Measurements from ENCODE around the gene PCSK1.
A peak's percentile ranks its signal among the peaks of the same experiment; 100 is the strongest.

The PCSK1 gene

GRCh38 chr5:96447949-96448348 is 14.9 kb upstream of the PCSK1 start:
- H3K36me3 ChIP-seq (replicated peaks): no peaks in the 10 kb centered on the region

GRCh38 chr5:96440185-96440538 is 7.1 kb upstream of the PCSK1 start:
- in situ Hi-C loops (cut with MboI; ENCODE audit: low sequenced_read_pairs): no loop called here
- Histone ChIP-seq H3K27me3 (ENCODE audit: low read depth) (0 out of 2 replicates have a peak, but pooled peaks cover 2% of the 10 kb centered on the region), H3K9me3 (no peaks in the 10 kb centered on the region), H3K36me3 (replicated peaks) (no peaks in the 10 kb centered on the region), H3K4me3 (no peak overlapping the region), H3K4me1 (no peaks in the 10 kb centered on the region)
- no peak for DNase-seq (ENCODE audit: low spot score in 2 of 2)

More at GRCh38 chr5:96447949-96448348, 14.9 kb upstream of the PCSK1 start:
- DNase-seq (ENCODE audit: low spot score in 2 of 2): no peak
- H3K9me3 ChIP-seq: no peaks in the 10 kb centered on the region
- H3K27me3 ChIP-seq (ENCODE audit: low read depth): peaks cover 10% of the 10 kb centered on the region
- no peaks in the 10 kb centered on the region for H3K4me1 ChIP-seq
- no peak overlapping the region for H3K4me3 ChIP-seq
- in situ Hi-C loops (cut with MboI; ENCODE audit: low sequenced_read_pairs): no loop called here

GRCh38 chr5:96439477-96440184 is 6.6 kb upstream of the PCSK1 start:
- H3K9me3 ChIP-seq: no peaks in the 10 kb centered on the region
- no peak for DNase-seq (ENCODE audit: low spot score in 2 of 2)
- H3K27me3 ChIP-seq (ENCODE audit: low read depth): 0 out of 2 replicates have a peak, but pooled peaks cover 2% of the 10 kb centered on the region
- no peak overlapping the region for H3K4me3 ChIP-seq
- in situ Hi-C loops (cut with MboI; ENCODE audit: low sequenced_read_pairs): no loop called here
- no peaks in the 10 kb centered on the region for H3K4me1 ChIP-seq
- no peaks in the 10 kb centered on the region for H3K36me3 ChIP-seq (replicated peaks)

- in situ Hi-C loops (cut with MboI; ENCODE audit: low sequenced_read_pairs): no loop called here
- Histone ChIP-seq H3K4me1 (no peaks in the 10 kb centered on the region), H3K4me3 (no peak overlapping the region), H3K36me3 (replicated peaks) (no peaks in the 10 kb centered on the region), H3K9me3 (no peaks in the 10 kb centered on the region), H3K27me3 (ENCODE audit: low read depth) (no peaks in the 10 kb centered on the region)
- DNase-seq (ENCODE audit: low spot score in 2 of 2): peak; percentile 61 to 85
Observed at GRCh38 chr5:96434201-96434645, 1.2 kb upstream of the PCSK1 start.

- Histone ChIP-seq H3K27me3 (ENCODE audit: low read depth) (no peaks in the 10 kb centered on the region), H3K4me1 (no peaks in the 10 kb centered on the region), H3K36me3 (replicated peaks) (no peaks in the 10 kb centered on the region), H3K4me3 (no peak overlapping the region), H3K9me3 (no peaks in the 10 kb centered on the region)
- DNase-seq (ENCODE audit: low spot score in 2 of 2): no peak
- in situ Hi-C loops (cut with MboI; ENCODE audit: low sequenced_read_pairs): no loop called here
Observed at GRCh38 chr5:96432216-96433065, 607 bp downstream of the PCSK1 start.

GRCh38 chr5:96431376-96432187 is 1.5 kb downstream of the PCSK1 start:
- H3K27me3 ChIP-seq (ENCODE audit: low read depth): no peaks in the 10 kb centered on the region
- in situ Hi-C loops (cut with MboI; ENCODE audit: low sequenced_read_pairs): no loop called here
- H3K4me3 ChIP-seq: no peak overlapping the region
- H3K36me3 ChIP-seq (replicated peaks): no peaks in the 10 kb centered on the region
- H3K4me1 ChIP-seq: no peaks in the 10 kb centered on the region
- no peak for DNase-seq (ENCODE audit: low spot score in 2 of 2)
- no peaks in the 10 kb centered on the region for H3K9me3 ChIP-seq

GRCh38 chr5:96427824-96428223 is 5.2 kb downstream of the PCSK1 start:
- Histone ChIP-seq H3K36me3 (replicated peaks) (no peaks in the 10 kb centered on the region), H3K27me3 (ENCODE audit: low read depth) (peaks cover 3% of the 10 kb centered on the region; the same call in 1 of the 2 replicates), H3K4me3 (no peak overlapping the region), H3K4me1 (no peaks in the 10 kb centered on the region), H3K9me3 (no peaks in the 10 kb centered on the region)
- DNase-seq (ENCODE audit: low spot score in 2 of 2): no peak
- in situ Hi-C loops (cut with MboI; ENCODE audit: low sequenced_read_pairs): no loop called here

- Histone ChIP-seq H3K36me3 (replicated peaks) (no peaks in the 10 kb centered on the region), H3K27me3 (ENCODE audit: low read depth) (peaks cover 3% of the 10 kb centered on the region; the same call in 1 of the 2 replicates), H3K4me1 (no peaks in the 10 kb centered on the region), H3K4me3 (no peak overlapping the region), H3K9me3 (no peaks in the 10 kb centered on the region)
- in situ Hi-C loops (cut with MboI; ENCODE audit: low sequenced_read_pairs): no loop called here
- DNase-seq (ENCODE audit: low spot score in 2 of 2): no peak
Observed at GRCh38 chr5:96426831-96427230, 6.2 kb downstream of the PCSK1 start.

GRCh38 chr5:96425443-96425842 is 7.6 kb downstream of the PCSK1 start:
- Histone ChIP-seq H3K36me3 (replicated peaks) (no peaks in the 10 kb centered on the region), H3K9me3 (no peaks in the 10 kb centered on the region), H3K4me1 (no peaks in the 10 kb centered on the region), H3K27me3 (ENCODE audit: low read depth) (peaks cover 3% of the 10 kb centered on the region; the same call in 1 of the 2 replicates), H3K4me3 (no peak overlapping the region)
- DNase-seq (ENCODE audit: low spot score in 2 of 2): no peak
- in situ Hi-C loops (cut with MboI; ENCODE audit: low sequenced_read_pairs): no loop called here

GRCh38 chr5:96415897-96416296 is 17.2 kb downstream of the PCSK1 start:
- H3K4me3 ChIP-seq: no peak overlapping the region
- no peaks in the 10 kb centered on the region for H3K4me1 ChIP-seq
- no peaks in the 10 kb centered on the region for H3K9me3 ChIP-seq
- H3K36me3 ChIP-seq (replicated peaks): no peaks in the 10 kb centered on the region
- DNase-seq (ENCODE audit: low spot score in 2 of 2): no peak
- in situ Hi-C loops (cut with MboI; ENCODE audit: low sequenced_read_pairs): no loop called here
- H3K27me3 ChIP-seq (ENCODE audit: low read depth): no peaks in the 10 kb centered on the region

- in situ Hi-C loops (cut with MboI; ENCODE audit: low sequenced_read_pairs): no loop called here
- H3K4me1 ChIP-seq: no peaks in the 10 kb centered on the region
- H3K36me3 ChIP-seq (replicated peaks): no peaks in the 10 kb centered on the region
- no peak for DNase-seq (ENCODE audit: low spot score in 2 of 2)
- H3K9me3 ChIP-seq: no peaks in the 10 kb centered on the region
- no peak overlapping the region for H3K4me3 ChIP-seq
- H3K27me3 ChIP-seq (ENCODE audit: low read depth): no peaks in the 10 kb centered on the region
Observed at GRCh38 chr5:96412868-96413449, 20.1 kb downstream of the PCSK1 start.

GRCh38 chr5:96410013-96410412 is 23.0 kb downstream of the PCSK1 start:
- H3K9me3 ChIP-seq: no peaks in the 10 kb centered on the region
- H3K4me3 ChIP-seq: no peak overlapping the region

GRCh38 chr5:96408841-96409538 is 24.1 kb downstream of the PCSK1 start:
- no peak for DNase-seq (ENCODE audit: low spot score in 2 of 2)
- H3K27me3 ChIP-seq (ENCODE audit: low read depth): no peaks in the 10 kb centered on the region
- H3K9me3 ChIP-seq: no peaks in the 10 kb centered on the region
- H3K4me3 ChIP-seq: no peak overlapping the region
- in situ Hi-C loops (cut with MboI; ENCODE audit: low sequenced_read_pairs): no loop called here
- H3K36me3 ChIP-seq (replicated peaks): no peaks in the 10 kb centered on the region
- no peaks in the 10 kb centered on the region for H3K4me1 ChIP-seq

More at GRCh38 chr5:96410013-96410412, 23.0 kb downstream of the PCSK1 start:
- no peaks in the 10 kb centered on the region for H3K36me3 ChIP-seq (replicated peaks)
- DNase-seq (ENCODE audit: low spot score in 2 of 2): no peak
- in situ Hi-C loops (cut with MboI; ENCODE audit: low sequenced_read_pairs): no loop called here
- no peaks in the 10 kb centered on the region for H3K27me3 ChIP-seq (ENCODE audit: low read depth)
- no peaks in the 10 kb centered on the region for H3K4me1 ChIP-seq

Data from HAP-1 (cell line).